Measurements from ENCODE around the gene GPSM1. TPM values are rescaled to one million over a fixed set of nuclear protein-coding genes. Genes with fewer than 3 reads are reported as not detected.

The GPSM1 gene
- total RNA-seq, 2 experiments from 2014 or later: 10.6 to 11.3 TPM

GRCh38 chr9:136379401-136379800, 52.1 kb downstream of the GPSM1 start:
- Mint-ChIP-seq H3K36me3 (peaks cover 10% of the 10 kb centered on the region), H3K4me3 (no peak overlapping the region), H3K9me3 (no peaks in the 10 kb centered on the region), H3K27ac (no peak overlapping the region), H3K27me3 (no peaks in the 10 kb centered on the region), H3K4me1 (ENCODE audit: low read depth) (no peaks in the 10 kb centered on the region)
- DNase-seq: no peak
- intact Hi-C loops (cut with micrococcal nuclease): no loop called here
- POLR2A ChIA-PET: no interaction called here
- CTCF ChIA-PET: no interaction called here

DNA sequence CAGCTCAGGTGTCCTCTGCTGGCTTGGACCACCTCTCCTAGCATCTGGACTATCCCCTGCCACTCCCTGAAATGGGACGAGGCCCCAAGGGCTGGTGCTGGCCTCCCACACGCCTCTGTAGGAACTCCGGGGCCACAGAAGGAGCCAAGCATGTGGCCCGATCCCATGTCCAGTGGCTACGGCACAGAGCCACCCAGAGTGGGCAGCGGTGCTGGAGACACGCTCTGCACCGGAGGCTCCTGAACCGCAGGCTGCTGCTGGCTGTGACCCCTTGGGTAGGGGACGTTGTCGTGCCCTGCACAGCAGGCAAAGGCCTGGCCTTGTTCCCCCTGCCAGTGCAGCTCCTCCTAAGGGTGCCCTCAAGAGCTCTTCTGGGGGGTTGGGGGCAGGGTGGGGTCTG, 52.6 kb downstream of the GPSM1 start:
- Mint-ChIP-seq H3K36me3 (peaks cover 15% of the 10 kb centered on the region), H3K27me3 (no peaks in the 10 kb centered on the region), H3K4me1 (ENCODE audit: low read depth) (no peaks in the 10 kb centered on the region), H3K9me3 (no peaks in the 10 kb centered on the region), H3K27ac (no peak overlapping the region), H3K4me3 (no peak overlapping the region)
- POLR2A ChIA-PET: no interaction called here
- no peak for DNase-seq
- CTCF ChIA-PET: no interaction called here
- intact Hi-C loops (cut with micrococcal nuclease): no loop called here

- ChIA-PET POLR2A (no interaction called here), CTCF (no interaction called here)
- Mint-ChIP-seq H3K9me3 (no peaks in the 10 kb centered on the region), H3K27ac (no peak overlapping the region), H3K27me3 (no peaks in the 10 kb centered on the region), H3K4me3 (no peak overlapping the region), H3K4me1 (ENCODE audit: low read depth) (no peaks in the 10 kb centered on the region), H3K36me3 (peaks cover 16% of the 10 kb centered on the region)
- intact Hi-C loops (cut with micrococcal nuclease): no loop called here
- DNase-seq: no peak
These were observed 53.0 kb downstream of the GPSM1 start for GRCh38 chr9:136380381-136380780.

DNA sequence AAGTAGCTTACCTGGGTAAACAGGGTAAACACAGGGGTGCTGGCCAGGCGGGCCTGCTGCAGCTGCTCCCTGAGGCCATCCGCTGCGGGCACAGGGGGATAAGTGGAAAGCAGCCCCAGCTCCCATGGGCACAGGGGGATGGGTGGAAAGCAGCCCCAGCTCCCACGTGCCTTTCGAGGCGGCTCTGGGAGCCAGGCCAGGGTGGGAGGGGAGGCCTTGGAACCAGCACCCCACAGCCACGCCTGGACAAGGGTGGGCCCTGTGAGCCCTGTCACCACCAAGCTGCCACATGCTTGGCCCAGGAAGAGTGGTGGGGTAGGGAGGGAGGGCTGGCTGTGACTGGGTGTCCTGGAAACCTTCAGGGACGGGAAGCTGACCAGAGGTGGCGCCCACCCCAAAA, 54.0 kb downstream of the GPSM1 start:
- CTCF ChIA-PET: no interaction called here
- no peaks in the 10 kb centered on the region for H3K27me3 Mint-ChIP-seq
- peaks cover 2% of the 10 kb centered on the region for H3K4me1 Mint-ChIP-seq (ENCODE audit: low read depth)
- H3K9me3 Mint-ChIP-seq: no peaks in the 10 kb centered on the region
- no peak overlapping the region for H3K27ac Mint-ChIP-seq
- POLR2A ChIA-PET: no interaction called here
- intact Hi-C loops (cut with micrococcal nuclease): no loop called here
- H3K4me3 Mint-ChIP-seq: no peak overlapping the region
- no peak for DNase-seq
- H3K36me3 Mint-ChIP-seq: peaks cover 16% of the 10 kb centered on the region

GRCh38 chr9:136381966-136382513, 54.7 kb downstream of the GPSM1 start:
- Mint-ChIP-seq H3K27me3 (no peaks in the 10 kb centered on the region), H3K36me3 (peaks cover 16% of the 10 kb centered on the region), H3K4me3 (no peak overlapping the region), H3K4me1 (ENCODE audit: low read depth) (peaks cover 2% of the 10 kb centered on the region), H3K27ac (no peak overlapping the region), H3K9me3 (no peaks in the 10 kb centered on the region)
- CTCF ChIA-PET: interaction anchor here (1.0 kb wide), 1 partner anchor 18 kb away, joined by 3 read pairs; the partner anchor contains the start of gene DNLZ
- intact Hi-C loops (cut with micrococcal nuclease): no loop called here
- DNase-seq: no peak
- POLR2A ChIA-PET: no interaction called here

- no peak overlapping the region for H3K27ac Mint-ChIP-seq
- H3K36me3 Mint-ChIP-seq: peaks cover 22% of the 10 kb centered on the region
- intact Hi-C loops (cut with micrococcal nuclease): no loop called here
- ChIA-PET CTCF (no interaction called here), POLR2A (no interaction called here)
- no peaks in the 10 kb centered on the region for H3K27me3 Mint-ChIP-seq
- no peaks in the 10 kb centered on the region for H3K9me3 Mint-ChIP-seq
- no peak overlapping the region for H3K4me3 Mint-ChIP-seq
- no peak for DNase-seq
- H3K4me1 Mint-ChIP-seq (ENCODE audit: low read depth): peaks cover 2% of the 10 kb centered on the region
These were observed 56.1 kb downstream of the GPSM1 start for GRCh38 chr9:136383436-136383835.

DNA sequence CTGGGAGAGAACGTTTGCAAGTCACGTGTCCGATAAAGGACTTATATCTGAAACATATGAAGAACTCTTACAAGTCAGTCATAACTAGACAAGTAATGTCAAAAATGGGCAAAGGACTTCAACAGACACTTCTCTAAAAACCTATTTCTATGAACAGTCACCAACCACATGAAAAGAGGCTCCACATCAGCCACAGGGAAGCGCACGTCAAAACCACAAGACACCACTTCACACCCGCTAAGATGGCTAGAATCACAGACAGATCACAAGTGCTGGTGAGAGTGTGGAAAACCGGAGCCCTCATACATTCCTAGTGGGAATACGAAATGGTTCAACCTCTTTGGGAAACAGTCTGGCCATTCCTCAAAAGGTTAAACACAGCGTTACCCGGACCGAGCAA, 57.7 kb downstream of the GPSM1 start:
- intact Hi-C loops (cut with micrococcal nuclease): no loop called here
- Mint-ChIP-seq H3K4me3 (no peak overlapping the region), H3K36me3 (peaks cover 29% of the 10 kb centered on the region), H3K4me1 (ENCODE audit: low read depth) (peaks cover 2% of the 10 kb centered on the region), H3K9me3 (no peaks in the 10 kb centered on the region), H3K27ac (no peak overlapping the region), H3K27me3 (no peaks in the 10 kb centered on the region)
- ChIA-PET POLR2A (no interaction called here), CTCF (interaction anchor here (1.0 kb wide), 1 partner anchor 22 kb away, joined by 4 read pairs; the partner anchor contains the start of gene DNLZ)
- no peak for DNase-seq

DNA sequence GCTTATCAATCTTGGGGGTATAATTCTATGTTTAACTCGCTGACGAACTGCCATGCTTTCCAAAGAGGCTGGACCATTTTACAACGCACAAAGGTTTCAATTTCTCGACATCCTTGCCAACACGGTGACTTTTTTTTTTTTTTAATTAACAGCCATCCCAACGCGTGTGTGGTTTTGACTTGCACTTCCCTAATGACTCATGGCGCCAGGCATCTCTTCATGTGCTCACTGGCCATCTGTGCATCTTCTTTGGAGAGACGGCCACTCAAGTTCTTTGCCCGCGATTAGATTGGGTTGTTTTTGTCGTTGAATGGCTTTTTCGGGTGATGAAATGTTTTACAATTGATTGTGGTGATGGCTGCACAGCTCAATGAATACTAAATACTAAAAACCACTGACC, 58.7 kb downstream of the GPSM1 start:
- intact Hi-C loops (cut with micrococcal nuclease): no loop called here
- DNase-seq: no peak
- H3K36me3 Mint-ChIP-seq: peaks cover 29% of the 10 kb centered on the region
- POLR2A ChIA-PET: interaction anchor here (0.6 kb wide), 1 partner anchor 765 kb away, joined by 3 read pairs; no protein-coding TSS in a partner anchor
- H3K27ac Mint-ChIP-seq: no peak overlapping the region
- H3K9me3 Mint-ChIP-seq: no peaks in the 10 kb centered on the region
- no peaks in the 10 kb centered on the region for H3K27me3 Mint-ChIP-seq
- CTCF ChIA-PET: interaction anchor here (1.0 kb wide), 1 partner anchor 23 kb away, joined by 4 read pairs; the partner anchor contains the start of gene DNLZ
- H3K4me3 Mint-ChIP-seq: no peak overlapping the region
- H3K4me1 Mint-ChIP-seq (ENCODE audit: low read depth): peaks cover 2% of the 10 kb centered on the region

GRCh38 chr9:136387217-136387616, 59.9 kb downstream of the GPSM1 start:
- H3K9me3 Mint-ChIP-seq: no peaks in the 10 kb centered on the region
- CTCF ChIA-PET: interaction anchor here (0.6 kb wide), 1 partner anchor 101 kb away, joined by 3 read pairs; no protein-coding TSS in a partner anchor
- no peak for DNase-seq
- intact Hi-C loops (cut with micrococcal nuclease): no loop called here
- H3K4me1 Mint-ChIP-seq (ENCODE audit: low read depth): peaks cover 2% of the 10 kb centered on the region
- H3K36me3 Mint-ChIP-seq: peaks cover 37% of the 10 kb centered on the region
- H3K4me3 Mint-ChIP-seq: no peak overlapping the region
- no peaks in the 10 kb centered on the region for H3K27me3 Mint-ChIP-seq
- POLR2A ChIA-PET: interaction anchor here (1.0 kb wide), 1 partner anchor 12 kb away, joined by 3 read pairs; no protein-coding TSS in a partner anchor
- no peak overlapping the region for H3K27ac Mint-ChIP-seq

DNA sequence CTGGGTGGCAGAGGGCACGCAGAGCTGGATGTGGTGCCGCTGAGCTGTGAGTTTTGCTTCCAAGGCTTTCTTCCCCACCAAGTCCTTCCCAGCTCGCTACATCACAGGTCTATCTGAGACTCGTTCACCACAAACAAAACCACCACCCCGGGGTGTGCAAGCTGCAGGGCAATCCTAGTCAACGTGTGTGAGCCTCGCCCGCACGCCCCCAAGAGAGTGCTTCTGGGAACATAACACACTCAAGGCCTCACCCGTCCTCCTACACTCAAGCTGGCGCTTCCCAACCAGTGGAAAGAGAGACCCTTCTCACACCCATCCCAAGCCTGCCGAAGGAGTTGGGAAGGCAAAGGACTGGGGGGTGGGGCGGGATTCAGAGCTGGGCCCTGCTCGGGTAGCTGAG, 62.1 kb downstream of the GPSM1 start:
- intact Hi-C loops (cut with micrococcal nuclease): no loop called here
- H3K4me1 Mint-ChIP-seq (ENCODE audit: low read depth): peaks cover 2% of the 10 kb centered on the region
- no peaks in the 10 kb centered on the region for H3K27me3 Mint-ChIP-seq
- no peak for DNase-seq
- no peak overlapping the region for H3K27ac Mint-ChIP-seq
- no peaks in the 10 kb centered on the region for H3K9me3 Mint-ChIP-seq
- no peak overlapping the region for H3K4me3 Mint-ChIP-seq
- POLR2A ChIA-PET: no interaction called here
- H3K36me3 Mint-ChIP-seq: peaks cover 36% of the 10 kb centered on the region
- CTCF ChIA-PET: interaction anchor here (1.1 kb wide), 1 partner anchor 26 kb away, joined by 3 read pairs; the partner anchor contains the start of gene DNLZ

DNA sequence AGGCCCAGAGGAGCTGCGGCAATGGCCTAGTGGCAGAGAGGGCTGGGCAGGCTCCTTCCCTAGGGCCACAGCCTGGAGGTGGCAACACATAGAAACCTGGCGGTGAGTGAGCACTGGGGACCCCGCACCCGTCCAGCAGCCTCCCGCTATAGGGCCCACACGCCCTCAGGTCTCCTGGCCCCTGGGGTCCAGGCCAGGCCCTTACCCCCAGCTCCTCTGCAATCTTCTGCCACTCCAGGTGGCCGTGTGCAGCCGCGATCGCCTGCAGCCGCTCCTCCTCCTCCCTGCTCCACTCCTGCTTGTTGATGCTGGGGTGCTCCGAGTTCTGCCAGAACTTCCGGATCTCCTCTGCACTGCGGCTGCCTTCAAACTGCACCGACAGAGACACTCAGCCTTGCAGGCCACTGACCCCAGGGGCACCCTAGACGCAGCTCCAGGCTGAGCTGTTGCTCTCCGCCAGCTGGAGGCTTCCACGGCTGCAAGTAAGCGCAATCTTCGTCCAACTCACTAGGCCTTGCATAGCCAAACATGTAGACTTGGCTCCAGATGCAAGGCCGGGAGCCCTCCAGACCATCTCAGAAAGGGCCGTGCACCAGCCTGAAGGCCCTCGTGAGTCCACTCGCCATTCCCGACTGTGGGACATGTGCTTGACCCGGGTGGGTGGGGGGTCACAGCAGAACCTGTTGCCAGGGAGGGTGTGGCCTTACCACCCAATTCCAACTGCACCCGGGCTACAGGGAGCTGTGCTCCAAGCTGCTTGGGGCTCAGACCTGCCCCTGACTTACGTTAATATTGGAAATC, 64.6 kb downstream of the GPSM1 start:
- intact Hi-C loops (cut with micrococcal nuclease): no loop called here
- peaks cover under 1% of the 10 kb centered on the region for H3K4me1 Mint-ChIP-seq (ENCODE audit: low read depth)
- POLR2A ChIA-PET: no interaction called here

GRCh38 chr9:136392538-136393449, 65.5 kb downstream of the GPSM1 start:
- ChIA-PET POLR2A (no interaction called here), CTCF (interaction anchor here (1.4 to 1.7 kb wide), 2 partner anchors 8 to 30 kb away, joined by 3 to 4 read pairs; partner anchors contain the start of gene DNLZ)
- intact Hi-C loops (cut with micrococcal nuclease): no loop called here
- H3K9me3 Mint-ChIP-seq: no peaks in the 10 kb centered on the region
- no peak overlapping the region for H3K4me3 Mint-ChIP-seq
- DNase-seq: no peak
- H3K4me1 Mint-ChIP-seq (ENCODE audit: low read depth): peaks cover 3% of the 10 kb centered on the region
- H3K36me3 Mint-ChIP-seq: peaks cover 34% of the 10 kb centered on the region
- H3K27ac Mint-ChIP-seq: no peak overlapping the region
- H3K27me3 Mint-ChIP-seq: no peaks in the 10 kb centered on the region

More for the DNA sequence above, 64.6 kb downstream of the GPSM1 start:
- Mint-ChIP-seq H3K36me3 (peaks cover 36% of the 10 kb centered on the region), H3K9me3 (no peaks in the 10 kb centered on the region), H3K27ac (no peak overlapping the region), H3K4me3 (no peak overlapping the region), H3K27me3 (no peaks in the 10 kb centered on the region)
- CTCF ChIA-PET: interaction anchor here (0.9 to 1.7 kb wide), 4 partner anchors 9 to 29 kb away, joined by 3 to 4 read pairs (median 4); partner anchors contain the start of gene DNLZ
- no peak for DNase-seq
